ENCODE measurements around the gene FRMD3.

DNA sequence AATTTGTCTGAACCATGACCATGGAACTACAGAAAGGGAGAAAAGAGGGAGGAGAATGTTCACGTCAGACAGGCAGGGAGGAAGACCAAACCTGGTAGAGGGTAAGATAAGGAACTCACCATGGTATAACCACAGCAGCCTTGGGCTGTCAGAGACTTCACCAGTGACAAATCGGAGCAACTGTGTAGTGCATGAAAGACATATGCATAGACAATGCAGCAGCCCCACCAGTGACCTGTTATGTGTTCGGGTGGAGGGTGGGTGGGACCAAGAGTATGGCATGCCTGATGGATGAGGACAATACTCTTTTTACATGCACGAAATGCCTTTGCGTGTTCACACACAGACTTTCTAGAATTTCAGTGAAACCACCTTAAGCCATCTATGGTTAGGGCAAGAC is 253.5 kb downstream of the FRMD3 start:
- no peak for TF ChIP-seq BHLHE40 (IDR thresholded peaks at IDR 0.05; ENCODE audit: borderline replicate concordance)
- no peak for TF ChIP-seq PKNOX1 (IDR thresholded peaks at IDR 0.05)

Data from HEK293T (cell line).